ENCODE measurements around the gene SNN. TPM values are rescaled to one million over a fixed set of nuclear protein-coding genes. Genes with fewer than 3 reads are reported as not detected.

The SNN gene
- total and polyA plus RNA-seq, 2 experiments from 2014 or later, result 16.7 to 18.8 TPM

- no peaks in the 10 kb centered on the region for H3K36me3 ChIP-seq (replicated peaks; ENCODE audit: insufficient read depth, low read depth)
- DNase-seq (ENCODE audit: low spot score), result no peak
- H3K4me1 ChIP-seq (ENCODE audit: insufficient read depth), result peaks cover 11% of the 10 kb centered on the region
- H4K20me1 ChIP-seq (ENCODE audit: insufficient read depth, poor library complexity, severe bottlenecking), result peaks cover 22% of the 10 kb centered on the region
- H3K4me3 ChIP-seq, result no peak overlapping the region
- WGBS (ENCODE audit: low lambda C conversion rate, missing lambda C conversion rate), result 99% methylated on average over 12 of the region's 12 CpGs
- no peak overlapping the region for H3K4me2 ChIP-seq
- H3K27ac ChIP-seq, result no peak overlapping the region
- TF ChIP-seq EZH2phosphoT487 (IDR thresholded peaks at IDR 0.05; ENCODE audit: low read depth, severe bottlenecking, unreplicated experiment) (no peak), EZH2 (IDR thresholded peaks at IDR 0.05; ENCODE audit: borderline replicate concordance) (no peak)
- TF ChIP-seq, protein P1, sequence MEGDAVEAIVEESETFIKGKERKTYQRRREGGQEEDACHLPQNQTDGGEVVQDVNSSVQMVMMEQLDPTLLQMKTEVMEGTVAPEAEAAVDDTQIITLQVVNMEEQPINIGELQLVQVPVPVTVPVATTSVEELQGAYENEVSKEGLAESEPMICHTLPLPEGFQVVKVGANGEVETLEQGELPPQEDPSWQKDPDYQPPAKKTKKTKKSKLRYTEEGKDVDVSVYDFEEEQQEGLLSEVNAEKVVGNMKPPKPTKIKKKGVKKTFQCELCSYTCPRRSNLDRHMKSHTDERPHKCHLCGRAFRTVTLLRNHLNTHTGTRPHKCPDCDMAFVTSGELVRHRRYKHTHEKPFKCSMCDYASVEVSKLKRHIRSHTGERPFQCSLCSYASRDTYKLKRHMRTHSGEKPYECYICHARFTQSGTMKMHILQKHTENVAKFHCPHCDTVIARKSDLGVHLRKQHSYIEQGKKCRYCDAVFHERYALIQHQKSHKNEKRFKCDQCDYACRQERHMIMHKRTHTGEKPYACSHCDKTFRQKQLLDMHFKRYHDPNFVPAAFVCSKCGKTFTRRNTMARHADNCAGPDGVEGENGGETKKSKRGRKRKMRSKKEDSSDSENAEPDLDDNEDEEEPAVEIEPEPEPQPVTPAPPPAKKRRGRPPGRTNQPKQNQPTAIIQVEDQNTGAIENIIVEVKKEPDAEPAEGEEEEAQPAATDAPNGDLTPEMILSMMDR (IDR thresholded peaks at IDR 0.05; ENCODE audit: poor library complexity), result no peak
- peaks cover 32% of the 10 kb centered on the region for H3K79me2 ChIP-seq
- no peaks in the 10 kb centered on the region for H3K27me3 ChIP-seq
- H2AFZ ChIP-seq, result no peak overlapping the region
- no peaks in the 10 kb centered on the region for H3K9me3 ChIP-seq (ENCODE audit: low read depth)
- no peaks in the 10 kb centered on the region for H3K9me2 ChIP-seq (replicated peaks; ENCODE audit: insufficient read depth)
Measured at GRCh38 chr16:11696266-11697012, 28.2 kb downstream of the SNN start.

GRCh38 chr16:11697319-11697718 lies 29.1 kb downstream of the SNN start:
- Histone ChIP-seq H2AFZ (no peak overlapping the region), H3K27ac (no peak overlapping the region), H3K4me1 (ENCODE audit: insufficient read depth) (peaks cover 11% of the 10 kb centered on the region), H3K27me3 (no peaks in the 10 kb centered on the region), H3K36me3 (replicated peaks; ENCODE audit: insufficient read depth, low read depth) (no peaks in the 10 kb centered on the region), H3K79me2 (peaks cover 36% of the 10 kb centered on the region), H3K4me3 (no peak overlapping the region), H4K20me1 (ENCODE audit: insufficient read depth, poor library complexity, severe bottlenecking) (peaks cover 22% of the 10 kb centered on the region), H3K9me2 (replicated peaks; ENCODE audit: insufficient read depth) (no peaks in the 10 kb centered on the region), H3K9me3 (ENCODE audit: low read depth) (no peaks in the 10 kb centered on the region), H3K4me2 (no peak overlapping the region)
- DNase-seq (ENCODE audit: low spot score), result no peak
- 97% methylated on average over 12 of the region's 12 CpGs for WGBS (ENCODE audit: low lambda C conversion rate, missing lambda C conversion rate)
- TF ChIP-seq EZH2phosphoT487 (IDR thresholded peaks at IDR 0.05; ENCODE audit: low read depth, severe bottlenecking, unreplicated experiment) (no peak), EZH2 (IDR thresholded peaks at IDR 0.05; ENCODE audit: borderline replicate concordance) (no peak)
- TF ChIP-seq, protein P1 (IDR thresholded peaks at IDR 0.05; ENCODE audit: poor library complexity), result no peak

DNA sequence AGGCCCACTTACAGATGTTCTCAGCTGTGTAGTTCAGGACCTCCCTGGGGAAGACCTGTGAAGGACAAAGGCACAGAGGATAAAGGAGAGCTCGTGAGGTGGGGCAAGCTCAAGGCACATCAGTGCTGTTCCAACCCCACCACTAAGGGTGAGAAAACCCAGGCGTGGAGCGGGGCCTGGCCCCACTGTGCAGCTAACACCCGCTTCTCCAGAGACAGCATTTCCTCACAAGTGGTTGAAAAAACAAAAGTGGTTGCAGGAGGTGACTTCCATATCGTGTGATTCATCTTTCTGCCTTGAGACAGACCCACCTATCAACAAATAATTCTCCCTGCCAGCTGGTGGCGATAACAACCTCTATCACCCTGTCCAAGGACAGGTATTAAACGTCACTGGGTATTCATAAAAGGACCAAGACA lies 30.0 kb downstream of the SNN start:
- TF ChIP-seq EZH2phosphoT487 (IDR thresholded peaks at IDR 0.05; ENCODE audit: low read depth, severe bottlenecking, unreplicated experiment), result no peak
- no peak for TF ChIP-seq EZH2 (IDR thresholded peaks at IDR 0.05; ENCODE audit: borderline replicate concordance)
- TF ChIP-seq, protein P1 (IDR thresholded peaks at IDR 0.05; ENCODE audit: poor library complexity), result no peak
- 85% methylated on average over 7 of the region's 7 CpGs for WGBS (ENCODE audit: low lambda C conversion rate, missing lambda C conversion rate)
- Histone ChIP-seq H4K20me1 (ENCODE audit: insufficient read depth, poor library complexity, severe bottlenecking) (peaks cover 22% of the 10 kb centered on the region), H3K27me3 (no peaks in the 10 kb centered on the region), H3K4me1 (ENCODE audit: insufficient read depth) (peaks cover 11% of the 10 kb centered on the region), H3K27ac (no peak overlapping the region), H3K4me3 (no peak overlapping the region), H3K9me2 (replicated peaks; ENCODE audit: insufficient read depth) (no peaks in the 10 kb centered on the region), H3K79me2 (peaks cover 38% of the 10 kb centered on the region), H3K36me3 (replicated peaks; ENCODE audit: insufficient read depth, low read depth) (no peaks in the 10 kb centered on the region), H3K9me3 (ENCODE audit: low read depth) (no peaks in the 10 kb centered on the region), H3K4me2 (no peak overlapping the region), H2AFZ (no peak overlapping the region)
- DNase-seq (ENCODE audit: low spot score), result no peak
